GM18499 (cell line): ENCODE data around the gene DBX1.
"Not testable (repeated sequence)": the region's sequence is repeated elsewhere in the genome, so short reads cannot be mapped to it uniquely, and the experiment has no call there.

Experiments
- ATAC-seq: cut with Tn5 transposase; IDR thresholded peaks from one replicate; pipeline ENCODE4 v1.9.1; 2021; ENCODE audit warnings: moderate number of reproducible peaks; ENCODE audit not compliant: insufficient read depth, unreplicated experiment

DBX1 gene

GRCh38 chr11:20161923-20162744, 1.9 kb upstream of the DBX1 start:
- ATAC-seq: no peak

GRCh38 chr11:20161230-20161918, 1.1 kb upstream of the DBX1 start:
- ATAC-seq: no peak

- no peak for ATAC-seq
Observed at GRCh38 chr11:20159466-20160381, 551 bp downstream of the DBX1 start.

GRCh38 chr11:20158597-20159257, 1.5 kb downstream of the DBX1 start:
- no peak for ATAC-seq

GRCh38 chr11:20157728-20158127, 2.5 kb downstream of the DBX1 start:
- ATAC-seq: no peak

- ATAC-seq: no peak
Observed at GRCh38 chr11:20156876-20157613, 3.2 kb downstream of the DBX1 start.

GRCh38 chr11:20156280-20156875, 3.9 kb downstream of the DBX1 start:
- no peak for ATAC-seq

GRCh38 chr11:20155683-20156279, 4.5 kb downstream of the DBX1 start:
- ATAC-seq: no peak

- ATAC-seq: no peak
Observed at GRCh38 chr11:20154381-20154780, 5.9 kb downstream of the DBX1 start.

- no peak for ATAC-seq
Observed at GRCh38 chr11:20138707-20139106, 21.6 kb downstream of the DBX1 start.

- ATAC-seq: no peak
Observed at GRCh38 chr11:20137637-20138036, 22.6 kb downstream of the DBX1 start.

- no peak for ATAC-seq
Observed at GRCh38 chr11:20134991-20135736, 25.1 kb downstream of the DBX1 start.

GRCh38 chr11:20132667-20133039, 27.6 kb downstream of the DBX1 start:
- ATAC-seq: no peak

GRCh38 chr11:20131788-20132666, 28.2 kb downstream of the DBX1 start:
- no peak for ATAC-seq

- ATAC-seq: no peak
Observed at GRCh38 chr11:20129665-20130064, 30.6 kb downstream of the DBX1 start.

- ATAC-seq: not testable (repeated sequence)
Observed at GRCh38 chr11:20128528-20128825, 31.8 kb downstream of the DBX1 start.
